K562 (cell line): ENCODE data around the gene ASPDH. TPM values are rescaled to one million over a fixed set of nuclear protein-coding genes. Genes with fewer than 3 reads are reported as not detected.

Experiments
- ATAC-seq: fragments of 200-7000 bp; cut with Tn5 transposase; 3 replicates; pipeline ENCODE4 v1.9.1; 2020; ENCODE audit warnings: moderate library complexity
- BruUV-seq: library from RNA; stranded (reverse); fragments of 400-500 nt; replicated peaks from 2 replicates; lab custom pipeline; 2021; lab: Mats Ljungman, UMichigan
- CTCF ChIA-PET: fragments of 300-600 bp; formaldehyde crosslinking; extraction: SDS; loops from one replicate; lab custom pipeline; 2021; ENCODE audit warnings: low intra/inter-chr PET ratio; lab: Yijun Ruan, JAX
- POLR2A ChIA-PET: fragments of 300-600, 350-650 bp; sonication (Branson Sonifier 250); formaldehyde crosslinking; extraction: SDS; loops from one replicate; lab custom pipeline; 2021; ENCODE audit warnings: antibody characterized with exemption, inconsistent platforms; lab: Yijun Ruan, JAX
- DNase-seq, 4 experiments: peaks; one replicate each; pipeline versions ENCODE4 v3.0.0 to v3.0.0-alpha.2; 2011 to 2018; ENCODE audit warnings: low spot score in 3 of 4, mixed read lengths in 3 of 4; ENCODE audit errors: extremely low read depth in 1 of 4
- FAIRE-seq: peaks from 2 replicates; lab custom pipeline; 2011; peaks lifted over from hg19 to GRCh38; lab: Jason Lieb, UNC
- H2AFZ ChIP-seq: 2 replicates; pipeline ENCODE4 v1.6.0; 2011; ENCODE audit warnings: low read depth, low read length, control low read depth, inconsistent platforms
- H3K27ac ChIP-seq: fragments of 200-600 bp; 3 replicates; pipeline ENCODE4 v1.8.0; 2011; ENCODE audit warnings: low read depth, mild to moderate bottlenecking, control low read depth, inconsistent platforms, low read length, moderate library complexity, mixed read lengths; ENCODE audit errors: extremely low read depth
- H3K27me3 ChIP-seq, 2 experiments: fragments of 300-600 bp in 1 of 2; 2 replicates in 1 of 2; 3 replicates in 1 of 2; pipeline versions ENCODE4 v1.6.0 to v1.8.0; 2011; ENCODE audit warnings: inconsistent platforms in 2 of 2, low read length in 2 of 2, mild to moderate bottlenecking in 1 of 2, mixed read lengths in 1 of 2, moderate library complexity in 1 of 2; ENCODE audit not compliant: control insufficient read depth in 2 of 2, insufficient read depth in 2 of 2
- H3K36me3 ChIP-seq: fragments of 300-600 bp; 3 replicates; pipeline ENCODE4 v1.8.0; 2011; ENCODE audit warnings: mild to moderate bottlenecking, low read length, inconsistent platforms; ENCODE audit not compliant: control insufficient read depth, insufficient read depth
- H3K4me1 ChIP-seq, 2 experiments: fragments of 200-600 bp in 1 of 2; replicated peaks in 1 of 2; 2 replicates in 1 of 2; 3 replicates in 1 of 2; pipeline versions ENCODE4 v1.5.1 to v1.8.0; 2011; ENCODE audit warnings: inconsistent platforms in 2 of 2, low read length in 2 of 2, mild to moderate bottlenecking in 1 of 2, mixed read lengths in 1 of 2, moderate library complexity in 1 of 2; ENCODE audit not compliant: control insufficient read depth in 2 of 2, insufficient read depth in 2 of 2
- H3K4me2 ChIP-seq: 2 replicates; pipeline ENCODE4 v1.6.1; 2011; ENCODE audit warnings: low read length, control low read depth, inconsistent platforms, mixed read lengths; ENCODE audit not compliant: insufficient read depth
- H3K4me3 ChIP-seq: fragments of 200-600 bp; sonication (generic), shearing (Covaris generic); 2 replicates; pipeline ENCODE4 v1.5.1; 2016; ENCODE audit warnings: control low read depth, inconsistent platforms
- H3K79me2 ChIP-seq: fragments of 200-600 bp; 3 replicates; pipeline ENCODE4 v1.8.0; 2011; ENCODE audit warnings: low read length, inconsistent platforms; ENCODE audit not compliant: control insufficient read depth, insufficient read depth
- H3K9ac ChIP-seq, 2 experiments: 2 replicates each; pipeline versions ENCODE4 v1.6.0 to v1.6.1; 2011; ENCODE audit warnings: low read depth in 2 of 2, low read length in 2 of 2, control low read depth in 1 of 2, inconsistent platforms in 1 of 2, mild to moderate bottlenecking in 1 of 2, mixed read lengths in 1 of 2; ENCODE audit not compliant: insufficient read depth in 1 of 2
- H3K9me1 ChIP-seq: one replicate; pipeline ENCODE4 v1.6.0; 2011; ENCODE audit warnings: inconsistent platforms, mild to moderate bottlenecking, low read length, moderate library complexity; ENCODE audit not compliant: control insufficient read depth, insufficient read depth
- H3K9me3 ChIP-seq: replicated peaks from 2 replicates; pipeline ENCODE4 v1.5.1; 2011; ENCODE audit warnings: low read depth, low read length, inconsistent platforms; ENCODE audit not compliant: control insufficient read depth, insufficient read depth
- H4K20me1 ChIP-seq: replicated peaks from 2 replicates; pipeline ENCODE4 v1.6.1; 2011; ENCODE audit warnings: low read length, inconsistent platforms, mixed read lengths; ENCODE audit not compliant: control insufficient read depth, insufficient read depth
- ESRRA ChIP-seq: fragments of 450-650 bp; IDR thresholded peaks from 2 replicates; pipeline ENCODE4 v1.6.1; 2014; ENCODE audit warnings: low read depth, mild to moderate bottlenecking, moderate library complexity, borderline replicate concordance
- ETV1 ChIP-seq: fragments of 450-650 bp; conservative IDR thresholded peaks from 2 replicates; pipeline ENCODE4 v1.6.1; 2016; ENCODE audit warnings: missing genetic modification characterization, control low read depth, low read depth, missing compliant biosample characterization
- FOSL1 ChIP-seq: fragments of 200-800 bp; sonication (Bioruptor generic); conservative IDR thresholded peaks from 2 replicates; pipeline ENCODE4 v1.6.1; 2016; ENCODE audit warnings: missing genetic modification characterization, missing compliant biosample characterization
- GTF2A2 ChIP-seq: IDR thresholded peaks from 2 replicates; pipeline ENCODE4 v1.6.1; 2016; ENCODE audit warnings: mild to moderate bottlenecking, missing genetic modification characterization, missing compliant biosample characterization
- SAP30 ChIP-seq: fragments of 200-600 bp; sonication (generic); IDR thresholded peaks from 2 replicates; pipeline ENCODE4 v1.6.1; 2012; ENCODE audit warnings: borderline replicate concordance, low read depth, mild to moderate bottlenecking, moderate library complexity, low read length, control low read depth, inconsistent platforms; ENCODE audit not compliant: insufficient read depth, poor library complexity, severe bottlenecking
- TSC22D4 ChIP-seq: fragments of 450-650 bp; IDR thresholded peaks from 2 replicates; pipeline ENCODE4 v1.6.1; 2016; ENCODE audit warnings: missing genetic modification characterization, missing biosample characterization, control low read depth
- ZNF232 ChIP-seq: sonication (generic); formaldehyde crosslinking; IDR thresholded peaks from 2 replicates; pipeline ENCODE4 v1.8.0; 2022; ENCODE audit warnings: mild to moderate bottlenecking, missing genetic modification reagents
- ZNF57 ChIP-seq: fragments of 450-650 bp; formaldehyde crosslinking; IDR thresholded peaks from 2 replicates; pipeline ENCODE4 v1.4.0; 2020; ENCODE audit warnings: mild to moderate bottlenecking, moderate library complexity
- ZNF785 ChIP-seq: fragments of 250-450 bp; sonication (Bioruptor Pico); IDR thresholded peaks from 2 replicates; pipeline ENCODE4 v1.4.0; 2020; ENCODE audit warnings: mild to moderate bottlenecking
- WGBS: fragments of 100-300 bp; shearing (Covaris generic); methylation state at CpG from one replicate; pipeline ENCODE4 v1.1.6; 2016; ENCODE audit warnings: low coverage, mixed read lengths; ENCODE audit not compliant: insufficient coverage; ENCODE audit errors: missing lambda C conversion rate; 5-methylcytosine and 5-hydroxymethylcytosine counted together
- in situ Hi-C: fragments of 300-500 bp; cut with MboI; formaldehyde crosslinking; loops from 4 replicates; pipeline ENCODE4 v1.15.0; 2018; ENCODE audit warnings: inconsistent platforms, mixed read lengths
- intact Hi-C: fragments of 100-400 bp; cut with micrococcal nuclease; formaldehyde crosslinking; loops from 2 replicates; pipeline ENCODE4 v1.14.2; 2022
- polyA plus RNA-seq, 8 experiments: library from polyadenylated mRNA; depleted of rRNA in 4 of 8; stranded (reverse) in 5 of 8; unstranded in 3 of 8; fragments of >200 nt; fragmentation: Nextera tagmentation in 2 of 8; fragmentation: Illumina TruSeq in 1 of 8; extraction: Ambion mirVana in 2 of 8; extraction: Trizol in 1 of 8; gene quantifications; 2 replicates each; pipeline versions ENCODE4 v1.2.1 to v1.2.3, GENCODE V29; 2011 to 2014; ENCODE audit warnings: inconsistent platforms in 1 of 8, missing spikeins in 1 of 8
- total RNA-seq, 7 experiments: library from RNA; depleted of rRNA in 6 of 7; stranded (reverse); fragments of >200 nt in 6 of 7; fragmentation: Illumina TruSeq in 2 of 7; extraction: Trizol in 2 of 7; gene quantifications; 2 replicates each; pipeline versions ENCODE4 v1.2.1 to v1.2.3, GENCODE V29; 2011 to 2021; ENCODE audit warnings: low replicate concordance in 1 of 7
- TF ChIP-seq, protein P1 (sequence below): sonication (generic); formaldehyde crosslinking; IDR thresholded peaks from 2 replicates; pipeline ENCODE4 v1.9.0; 2022; ENCODE audit warnings: mild to moderate bottlenecking, missing genetic modification reagents
- TF ChIP-seq, protein P2 (sequence below), 2 experiments: fragments of 150-350 bp in 1 of 2; IDR thresholded peaks; 2 replicates each; pipeline ENCODE4 v1.6.1; 2012 to 2016; ENCODE audit warnings: low read depth in 2 of 2, low read length in 2 of 2, mild to moderate bottlenecking in 1 of 2, moderate library complexity in 1 of 2

The ASPDH gene
- total and polyA plus RNA-seq, 9 of the 15 experiments (the other 6 are each of a cell fraction or from before 2014, with no cell fraction given): not detected

DNA sequence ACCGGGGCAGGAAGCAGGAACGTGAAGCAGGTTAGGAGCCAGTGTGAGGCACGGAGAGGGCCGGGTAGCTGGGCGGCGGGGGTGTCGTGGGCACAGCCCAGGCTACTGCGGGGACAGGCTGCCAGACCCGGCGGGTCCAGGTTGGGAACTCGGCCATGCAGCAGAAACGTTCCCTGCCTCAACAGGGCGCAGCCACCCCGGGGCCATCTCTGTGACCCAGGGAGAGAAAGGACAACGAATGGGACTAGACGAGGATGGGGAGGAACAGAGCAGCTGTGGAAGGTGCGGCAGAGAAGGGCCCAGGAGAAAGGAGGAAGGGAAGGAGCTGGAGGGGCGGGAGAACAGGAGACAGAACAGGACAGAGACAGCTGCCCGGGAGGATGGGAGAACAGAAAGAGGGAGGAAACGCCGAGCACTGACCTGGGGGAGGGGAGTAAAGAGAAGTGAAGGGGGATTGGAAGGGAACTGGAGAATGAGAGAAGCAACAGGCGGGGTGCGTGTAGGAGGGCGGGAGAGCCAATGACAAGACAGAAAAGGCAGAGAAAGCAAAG is 24.2 kb downstream of the ASPDH start:
- FAIRE-seq (no peak), ATAC-seq (no peak), DNase-seq (no peak)
- 32% methylated on average over 18 of the region's 24 CpGs for WGBS
- H3K27me3 ChIP-seq: peaks cover 0 to 10% of the 10 kb centered on the region in 2 experiments; a peak in 2 of 5 replicates
- no peak overlapping the region for H3K4me2 ChIP-seq
- no peak overlapping the region for H3K27ac ChIP-seq
- no peaks in the 10 kb centered on the region for H3K9me1 ChIP-seq
- no peaks in the 10 kb centered on the region for H4K20me1 ChIP-seq
- in situ Hi-C loops (no loop called here), intact Hi-C loops (no loop called here)
- ChIA-PET POLR2A (interaction anchor here (0.6 kb wide), 1 partner anchor 839 kb away, joined by 4 read pairs; no protein-coding TSS in a partner anchor), CTCF (no interaction called here)
- H3K79me2 ChIP-seq: no peaks in the 10 kb centered on the region
- no TSS peak for BruUV-seq
- peaks cover 3 to 27% of the 10 kb centered on the region in 2 experiments; a peak in 3 of 5 replicates for H3K4me1 ChIP-seq
- no peak overlapping the region for H3K4me3 ChIP-seq
- H3K9ac ChIP-seq: no peak overlapping the region
- no peaks in the 10 kb centered on the region for H3K36me3 ChIP-seq
- peaks cover 9% of the 10 kb centered on the region for H3K9me3 ChIP-seq
- H2AFZ ChIP-seq: no peak overlapping the region
- TF ChIP-seq SAP30: no peak
- no peak for TF ChIP-seq ZNF232
- TF ChIP-seq FOSL1 (tag): no peak
- TF ChIP-seq, protein P1, sequence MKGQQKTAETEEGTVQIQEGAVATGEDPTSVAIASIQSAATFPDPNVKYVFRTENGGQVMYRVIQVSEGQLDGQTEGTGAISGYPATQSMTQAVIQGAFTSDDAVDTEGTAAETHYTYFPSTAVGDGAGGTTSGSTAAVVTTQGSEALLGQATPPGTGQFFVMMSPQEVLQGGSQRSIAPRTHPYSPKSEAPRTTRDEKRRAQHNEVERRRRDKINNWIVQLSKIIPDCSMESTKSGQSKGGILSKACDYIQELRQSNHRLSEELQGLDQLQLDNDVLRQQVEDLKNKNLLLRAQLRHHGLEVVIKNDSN (CRISPR knock-in tag): no peak
- no peak for TF ChIP-seq GTF2A2 (tag)
- TF ChIP-seq TSC22D4: no peak
- TF ChIP-seq, protein P2, sequence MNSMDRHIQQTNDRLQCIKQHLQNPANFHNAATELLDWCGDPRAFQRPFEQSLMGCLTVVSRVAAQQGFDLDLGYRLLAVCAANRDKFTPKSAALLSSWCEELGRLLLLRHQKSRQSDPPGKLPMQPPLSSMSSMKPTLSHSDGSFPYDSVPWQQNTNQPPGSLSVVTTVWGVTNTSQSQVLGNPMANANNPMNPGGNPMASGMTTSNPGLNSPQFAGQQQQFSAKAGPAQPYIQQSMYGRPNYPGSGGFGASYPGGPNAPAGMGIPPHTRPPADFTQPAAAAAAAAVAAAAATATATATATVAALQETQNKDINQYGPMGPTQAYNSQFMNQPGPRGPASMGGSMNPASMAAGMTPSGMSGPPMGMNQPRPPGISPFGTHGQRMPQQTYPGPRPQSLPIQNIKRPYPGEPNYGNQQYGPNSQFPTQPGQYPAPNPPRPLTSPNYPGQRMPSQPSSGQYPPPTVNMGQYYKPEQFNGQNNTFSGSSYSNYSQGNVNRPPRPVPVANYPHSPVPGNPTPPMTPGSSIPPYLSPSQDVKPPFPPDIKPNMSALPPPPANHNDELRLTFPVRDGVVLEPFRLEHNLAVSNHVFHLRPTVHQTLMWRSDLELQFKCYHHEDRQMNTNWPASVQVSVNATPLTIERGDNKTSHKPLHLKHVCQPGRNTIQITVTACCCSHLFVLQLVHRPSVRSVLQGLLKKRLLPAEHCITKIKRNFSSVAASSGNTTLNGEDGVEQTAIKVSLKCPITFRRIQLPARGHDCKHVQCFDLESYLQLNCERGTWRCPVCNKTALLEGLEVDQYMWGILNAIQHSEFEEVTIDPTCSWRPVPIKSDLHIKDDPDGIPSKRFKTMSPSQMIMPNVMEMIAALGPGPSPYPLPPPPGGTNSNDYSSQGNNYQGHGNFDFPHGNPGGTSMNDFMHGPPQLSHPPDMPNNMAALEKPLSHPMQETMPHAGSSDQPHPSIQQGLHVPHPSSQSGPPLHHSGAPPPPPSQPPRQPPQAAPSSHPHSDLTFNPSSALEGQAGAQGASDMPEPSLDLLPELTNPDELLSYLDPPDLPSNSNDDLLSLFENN (IDR thresholded peaks at IDR 0.05; ENCODE audit: low read depth in 2 of 2, low read length in 2 of 2): no peak
- TF ChIP-seq ESRRA: no peak
- no peak for TF ChIP-seq ZNF57 (CRISPR knock-in tag)
- TF ChIP-seq ZNF785 (CRISPR knock-in tag): no peak
- no peak for TF ChIP-seq ETV1 (tag)
